DND-41 (cell line): ENCODE results near the gene MAMLD1.

ENCODE experiments used
- ATAC-seq: fragments of 200-7000 bp; cut with Tn5 transposase; 3 replicates; pipeline ENCODE4 v1.9.1; 2021; ENCODE audit warnings: low read depth; ENCODE audit not compliant: insufficient read depth
- DNase-seq: peaks from one replicate; pipeline ENCODE4 v3.0.0-alpha.2; 2020
- H2AFZ ChIP-seq: 2 replicates; pipeline ENCODE4 v1.6.0; 2012; ENCODE audit warnings: low read depth, low read length
- H3K27ac ChIP-seq: 2 replicates; pipeline ENCODE4 v1.5.1; 2012; ENCODE audit warnings: low read length, inconsistent platforms
- H3K27me3 ChIP-seq: fragments of 200-600 bp; sonication (generic); 2 replicates; pipeline ENCODE4 v1.6.0; 2012; ENCODE audit warnings: low read length, mild to moderate bottlenecking, inconsistent platforms; ENCODE audit not compliant: insufficient read depth, poor library complexity
- H3K36me3 ChIP-seq: 2 replicates; pipeline ENCODE4 v1.5.1; 2012; ENCODE audit warnings: low read length, inconsistent platforms; ENCODE audit not compliant: insufficient read depth
- H3K4me1 ChIP-seq: 2 replicates; pipeline ENCODE4 v1.5.1; 2012; ENCODE audit warnings: mild to moderate bottlenecking, low read length; ENCODE audit not compliant: insufficient read depth
- H3K4me2 ChIP-seq: 2 replicates; pipeline ENCODE4 v1.6.0; 2012; ENCODE audit warnings: mild to moderate bottlenecking, moderate library complexity, low read length, inconsistent platforms; ENCODE audit not compliant: insufficient read depth
- H3K4me3 ChIP-seq, 2 experiments: fragments of 200-600 bp in 1 of 2; shearing (Covaris generic) in 1 of 2; 2 replicates each; pipeline ENCODE4 v1.5.1; 2012 to 2016; ENCODE audit warnings: inconsistent platforms in 2 of 2, low read length in 2 of 2, mild to moderate bottlenecking in 2 of 2, low read depth in 1 of 2, moderate library complexity in 1 of 2
- H3K79me2 ChIP-seq: 2 replicates; pipeline ENCODE4 v1.6.0; 2012; ENCODE audit warnings: low read length, inconsistent platforms; ENCODE audit not compliant: insufficient read depth
- H3K9ac ChIP-seq: 2 replicates; pipeline ENCODE4 v1.6.0; 2012; ENCODE audit warnings: low read depth, mild to moderate bottlenecking, inconsistent platforms, low read length, moderate library complexity
- H3K9me3 ChIP-seq: 2 replicates; pipeline ENCODE4 v1.5.1; 2012; ENCODE audit warnings: low read length, moderate library complexity, mild to moderate bottlenecking, inconsistent platforms; ENCODE audit not compliant: insufficient read depth, severe bottlenecking
- H4K20me1 ChIP-seq: 2 replicates; pipeline ENCODE4 v1.6.0; 2012; ENCODE audit warnings: low read length; ENCODE audit not compliant: insufficient read depth
- EZH2 ChIP-seq: IDR thresholded peaks from 3 replicates; pipeline ENCODE4 v1.6.1; 2012; ENCODE audit warnings: borderline replicate concordance, low read depth, mild to moderate bottlenecking, moderate library complexity, low read length, inconsistent platforms; ENCODE audit not compliant: severe bottlenecking
- TF ChIP-seq, protein P1 (sequence below): IDR thresholded peaks from 2 replicates; pipeline ENCODE4 v1.5.1; 2012; ENCODE audit warnings: borderline replicate concordance, low read length, moderate library complexity, mild to moderate bottlenecking; ENCODE audit not compliant: poor library complexity, severe bottlenecking; ENCODE audit errors: extremely low read depth

Gene MAMLD1

DNA sequence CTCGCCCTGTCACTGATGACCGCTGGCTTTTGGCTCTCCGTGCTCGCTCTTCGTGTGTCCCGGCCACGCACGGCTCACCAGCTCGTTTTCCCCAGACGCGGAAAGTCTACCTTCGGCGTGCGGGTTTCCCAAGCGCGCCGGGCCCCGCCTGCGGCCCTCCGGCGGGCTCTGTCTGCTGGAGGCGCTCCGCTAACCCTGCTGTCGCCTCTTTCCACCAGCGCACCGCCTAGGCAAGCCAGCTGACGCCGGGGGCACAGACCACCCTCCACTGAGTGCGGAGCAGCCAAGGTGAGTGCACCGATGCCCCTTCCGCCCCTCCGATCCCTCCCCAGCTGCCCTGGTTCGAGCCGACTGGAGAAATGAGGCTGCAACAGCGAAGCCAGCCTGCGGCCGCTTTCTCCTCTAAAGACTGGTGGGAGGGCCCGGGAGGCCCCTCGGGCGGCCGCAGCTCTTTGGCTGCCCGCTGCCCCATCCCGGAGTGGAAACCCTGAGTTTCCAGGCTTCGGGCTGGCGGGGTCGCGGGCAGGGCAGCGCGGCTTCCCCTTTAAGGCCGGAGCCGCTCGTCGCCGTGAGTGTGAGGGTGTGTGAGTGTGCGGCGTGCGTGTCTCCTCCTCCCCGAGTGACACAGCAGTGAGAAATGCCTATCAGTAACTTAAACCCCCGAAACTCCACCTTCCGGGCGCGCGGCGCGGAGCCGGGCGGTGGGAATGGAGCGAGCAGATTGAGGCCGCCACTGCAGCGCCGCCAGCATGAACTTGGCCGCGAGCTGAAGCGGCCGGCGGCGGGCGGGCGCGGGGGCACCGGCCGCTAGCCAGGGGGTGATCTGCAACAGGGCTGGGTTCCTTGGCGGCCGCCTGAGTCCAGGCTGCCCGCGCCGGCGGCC lies at the start of gene MAMLD1:
TSS of gene MAMLD1 (plus strand) at position 719 of the 883 bp plus-strand sequence. CDS start 82,200 bp downstream, outside the sequence.
- Histone ChIP-seq H3K4me3 (peak within 1 kb of the TSS; percentile 14 to 81; a peak in 3 of 4 replicates), H3K27me3 (peaks cover 48% of the 10 kb centered on the region)

DNA sequence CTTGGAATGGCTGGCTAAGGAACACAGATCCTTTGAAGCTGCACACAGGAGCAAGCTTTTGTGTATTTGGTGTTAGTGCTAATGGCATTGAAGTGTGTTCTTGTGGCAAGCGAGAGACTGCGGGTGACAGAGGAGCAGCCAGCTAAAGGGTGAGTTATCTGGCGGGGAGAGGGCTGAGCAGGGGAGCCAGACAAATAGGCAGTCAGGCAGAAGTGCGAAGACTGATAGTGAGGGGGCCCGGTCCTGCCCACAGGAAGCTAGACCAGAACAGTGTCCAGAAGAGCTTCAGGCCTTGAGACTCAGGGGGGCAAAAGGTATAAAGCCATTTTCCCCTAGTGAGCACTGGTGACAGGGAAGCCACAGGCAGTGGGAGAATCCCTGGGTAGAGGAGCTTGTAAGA lies 49.6 kb upstream of the MAMLD1 start:
- no peak overlapping the region for H3K9ac ChIP-seq
- no peaks in the 10 kb centered on the region for H3K9me3 ChIP-seq
- TF ChIP-seq, protein P1, sequence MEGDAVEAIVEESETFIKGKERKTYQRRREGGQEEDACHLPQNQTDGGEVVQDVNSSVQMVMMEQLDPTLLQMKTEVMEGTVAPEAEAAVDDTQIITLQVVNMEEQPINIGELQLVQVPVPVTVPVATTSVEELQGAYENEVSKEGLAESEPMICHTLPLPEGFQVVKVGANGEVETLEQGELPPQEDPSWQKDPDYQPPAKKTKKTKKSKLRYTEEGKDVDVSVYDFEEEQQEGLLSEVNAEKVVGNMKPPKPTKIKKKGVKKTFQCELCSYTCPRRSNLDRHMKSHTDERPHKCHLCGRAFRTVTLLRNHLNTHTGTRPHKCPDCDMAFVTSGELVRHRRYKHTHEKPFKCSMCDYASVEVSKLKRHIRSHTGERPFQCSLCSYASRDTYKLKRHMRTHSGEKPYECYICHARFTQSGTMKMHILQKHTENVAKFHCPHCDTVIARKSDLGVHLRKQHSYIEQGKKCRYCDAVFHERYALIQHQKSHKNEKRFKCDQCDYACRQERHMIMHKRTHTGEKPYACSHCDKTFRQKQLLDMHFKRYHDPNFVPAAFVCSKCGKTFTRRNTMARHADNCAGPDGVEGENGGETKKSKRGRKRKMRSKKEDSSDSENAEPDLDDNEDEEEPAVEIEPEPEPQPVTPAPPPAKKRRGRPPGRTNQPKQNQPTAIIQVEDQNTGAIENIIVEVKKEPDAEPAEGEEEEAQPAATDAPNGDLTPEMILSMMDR, result no peak
- no peak for TF ChIP-seq EZH2
- H3K4me2 ChIP-seq, result no peak overlapping the region
- DNase-seq (no peak), ATAC-seq (no peak)
- H2AFZ ChIP-seq, result no peak overlapping the region
- H3K27ac ChIP-seq, result no peak overlapping the region
- no peaks in the 10 kb centered on the region for H3K36me3 ChIP-seq
- no peaks in the 10 kb centered on the region for H4K20me1 ChIP-seq
- H3K4me3 ChIP-seq, result no peak overlapping the region
- no peaks in the 10 kb centered on the region for H3K79me2 ChIP-seq
- no peaks in the 10 kb centered on the region for H3K27me3 ChIP-seq
- no peaks in the 10 kb centered on the region for H3K4me1 ChIP-seq

More for the DNA sequence above, at the start of gene MAMLD1:
- peak; percentile 61 for ATAC-seq
- H4K20me1 ChIP-seq, result no peaks in the 10 kb centered on the region
- H3K36me3 ChIP-seq, result no peaks in the 10 kb centered on the region
- no peak within 1 kb of the TSS for H3K27ac ChIP-seq
- H3K9me3 ChIP-seq, result no peaks in the 10 kb centered on the region
- DNase-seq, result peak; percentile 63
- H3K9ac ChIP-seq, result peak within 1 kb of the TSS; percentile 60; the same call in 1 of the 2 replicates
- H2AFZ ChIP-seq, result peak within 1 kb of the TSS; percentile 33; the same call in 1 of the 2 replicates
- no peaks in the 10 kb centered on the region for H3K79me2 ChIP-seq
- peaks cover 40% of the 10 kb centered on the region for H3K4me1 ChIP-seq
- TF ChIP-seq EZH2, result peak; percentile 57
- TF ChIP-seq, protein P1, result no peak
- H3K4me2 ChIP-seq, result peak within 1 kb of the TSS; percentile 95

GRCh38 chrX:150314186-150314585 lies 48.9 kb upstream of the MAMLD1 start:
- H3K4me3 ChIP-seq, result no peak overlapping the region
- no peak overlapping the region for H3K9ac ChIP-seq
- no peak for ATAC-seq
- no peaks in the 10 kb centered on the region for H3K36me3 ChIP-seq
- H3K4me1 ChIP-seq, result no peaks in the 10 kb centered on the region
- DNase-seq, result no peak
- H3K27me3 ChIP-seq, result no peaks in the 10 kb centered on the region
- TF ChIP-seq EZH2, result no peak
- TF ChIP-seq, protein P1, result no peak
- no peak overlapping the region for H2AFZ ChIP-seq
- H3K27ac ChIP-seq, result no peak overlapping the region
- no peaks in the 10 kb centered on the region for H4K20me1 ChIP-seq
- no peaks in the 10 kb centered on the region for H3K79me2 ChIP-seq
- H3K4me2 ChIP-seq, result no peak overlapping the region
- H3K9me3 ChIP-seq, result no peaks in the 10 kb centered on the region
